SK-N-SH (cell line): ENCODE results near the gene INS. TPM values are rescaled to one million over a fixed set of nuclear protein-coding genes. Genes with fewer than 3 reads are reported as not detected.

Source experiments
- CTCF ChIA-PET: fragments of 300-600, 350-600 bp; formaldehyde crosslinking; extraction: SDS; loops from one replicate; lab custom pipeline; 2021; lab: Yijun Ruan, JAX
- POLR2A ChIA-PET: fragments of 350-600 bp; sonication (Branson Sonifier 250); formaldehyde crosslinking; extraction: SDS; loops from one replicate; lab custom pipeline; 2020; ENCODE audit warnings: antibody characterized with exemption, inconsistent platforms; lab: Yijun Ruan, JAX
- DNase-seq: peaks from one replicate; pipeline ENCODE4 v3.0.0; 2012
- H2AFZ ChIP-seq: fragments of 200-600 bp; sonication (generic); 2 replicates; pipeline ENCODE4 v1.8.1; 2016; ENCODE audit warnings: antibody characterized with exemption, mild to moderate bottlenecking, low read depth
- H3F3A ChIP-seq: fragments of 200-600 bp; sonication (generic); replicated peaks from 2 replicates; pipeline ENCODE3; 2016; ENCODE audit warnings: antibody characterized with exemption, mild to moderate bottlenecking; ENCODE audit not compliant: insufficient read depth
- H3K27ac ChIP-seq, 2 experiments: fragments of 200-500 bp in 1 of 2; fragments of 200-600 bp in 1 of 2; sonication (Bioruptor generic) in 1 of 2; sonication (generic), shearing (Covaris generic) in 1 of 2; 2 replicates each; pipeline versions ENCODE4 v1.5.1 to v1.6.1; 2014 to 2016; ENCODE audit warnings: low read depth in 2 of 2, inconsistent platforms in 1 of 2, low read length in 1 of 2, mild to moderate bottlenecking in 1 of 2, mixed read lengths in 1 of 2
- H3K27me3 ChIP-seq: fragments of 200-600 bp; sonication (generic), shearing (Covaris generic); 2 replicates; pipeline ENCODE4 v1.6.1; 2016; ENCODE audit warnings: mixed run types; ENCODE audit not compliant: insufficient read depth
- H3K36me3 ChIP-seq, 2 experiments: fragments of 200-500 bp in 1 of 2; fragments of 200-600 bp in 1 of 2; sonication (Bioruptor generic) in 1 of 2; sonication (generic) in 1 of 2; replicated peaks in 1 of 2; 2 replicates each; pipeline versions ENCODE3 to v1.5.1; 2014 to 2016; ENCODE audit warnings: low read length in 1 of 2, mild to moderate bottlenecking in 1 of 2; ENCODE audit not compliant: insufficient read depth in 2 of 2, control insufficient read depth in 1 of 2
- H3K4me1 ChIP-seq, 2 experiments: fragments of 200-500 bp in 1 of 2; fragments of 200-600 bp in 1 of 2; sonication (Bioruptor generic) in 1 of 2; sonication (generic), shearing (Covaris generic) in 1 of 2; 2 replicates each; pipeline versions ENCODE4 v1.5.1 to v1.6.1; 2014 to 2016; ENCODE audit warnings: low read depth in 1 of 2, low read length in 1 of 2, mixed run types in 1 of 2; ENCODE audit not compliant: insufficient read depth in 2 of 2, control insufficient read depth in 1 of 2
- H3K4me2 ChIP-seq: fragments of 200-600 bp; sonication (generic), shearing (Covaris generic); 2 replicates; pipeline ENCODE4 v1.6.1; 2017; ENCODE audit warnings: mixed run types
- H3K4me3 ChIP-seq, 2 experiments: fragments of 200-500 bp in 1 of 2; fragments of 200-600 bp in 1 of 2; sonication (Bioruptor generic) in 1 of 2; sonication (generic), shearing (Covaris generic) in 1 of 2; 2 replicates each; pipeline versions ENCODE4 v1.5.1 to v1.8.1; 2014 to 2016; ENCODE audit warnings: low read depth in 2 of 2, inconsistent platforms in 1 of 2, low read length in 1 of 2, mild to moderate bottlenecking in 1 of 2, mixed read lengths in 1 of 2, moderate library complexity in 1 of 2
- H3K79me2 ChIP-seq: fragments of 200-600 bp; sonication (generic); 2 replicates; pipeline ENCODE4 v1.8.1; 2017; ENCODE audit warnings: mild to moderate bottlenecking; ENCODE audit not compliant: insufficient read depth
- H3K9ac ChIP-seq: fragments of 200-600 bp; sonication (generic); 2 replicates; pipeline ENCODE4 v1.6.1; 2017; ENCODE audit warnings: mixed run types
- H3K9me2 ChIP-seq: fragments of 200-600 bp; sonication (generic); 2 replicates; pipeline ENCODE4 v1.6.1; 2017; ENCODE audit warnings: mixed run types
- H3K9me3 ChIP-seq: fragments of 200-600 bp; sonication (generic); 2 replicates; pipeline ENCODE4 v1.6.1; 2017; ENCODE audit warnings: mixed run types, mild to moderate bottlenecking, moderate library complexity
- H4K20me1 ChIP-seq: fragments of 200-600 bp; sonication (generic); 2 replicates; pipeline ENCODE4 v1.6.1; 2017; ENCODE audit warnings: mild to moderate bottlenecking, mixed run types; ENCODE audit not compliant: insufficient read depth
- CHD2 ChIP-seq: fragments of 150-350 bp; IDR thresholded peaks from 2 replicates; pipeline ENCODE4 v1.6.1; 2018; ENCODE audit warnings: low read length; ENCODE audit not compliant: partially characterized antibody
- ELF1 ChIP-seq: IDR thresholded peaks from 2 replicates; pipeline ENCODE4 v1.4.0; 2012
- EP300 ChIP-seq, 2 experiments: IDR thresholded peaks; 2 replicates each; pipeline versions ENCODE4 v1.4.0 to v1.6.1; 2012; ENCODE audit warnings: borderline replicate concordance in 1 of 2, low read depth in 1 of 2, low read length in 1 of 2
- EZH2phosphoT487 ChIP-seq: fragments of 200-600 bp; sonication (generic); IDR thresholded peaks from 2 replicates; pipeline ENCODE4 v1.6.1; 2017; ENCODE audit warnings: low read depth, mixed run types, mild to moderate bottlenecking, antibody characterized with exemption, moderate library complexity, borderline replicate concordance
- FOSL2 ChIP-seq: IDR thresholded peaks from 2 replicates; pipeline ENCODE4 v1.4.0; 2012; ENCODE audit warnings: low read depth, mild to moderate bottlenecking, moderate library complexity, borderline replicate concordance
- FOXM1 ChIP-seq: IDR thresholded peaks from 2 replicates; pipeline ENCODE4 v1.4.0; 2012; ENCODE audit warnings: low read depth, mild to moderate bottlenecking
- GATA2 ChIP-seq: sonication (generic); formaldehyde crosslinking; IDR thresholded peaks from 2 replicates; pipeline ENCODE4 v1.5.0; 2020; ENCODE audit warnings: mild to moderate bottlenecking, missing genetic modification reagents
- IRF3 ChIP-seq: fragments of 150-350 bp; IDR thresholded peaks from 2 replicates; pipeline ENCODE4 v1.6.1; 2016; ENCODE audit warnings: mild to moderate bottlenecking, low read depth, low read length
- MXI1 ChIP-seq: IDR thresholded peaks from 2 replicates; pipeline ENCODE4 v1.6.1; 2012; ENCODE audit warnings: mild to moderate bottlenecking, low read depth, low read length, improper control_type of control experiment
- NFIC ChIP-seq: IDR thresholded peaks from 2 replicates; pipeline ENCODE4 v1.4.0; 2012; ENCODE audit warnings: borderline replicate concordance
- RCOR1 ChIP-seq: fragments of 150-350 bp; IDR thresholded peaks from 2 replicates; pipeline ENCODE4 v1.6.1; 2017; ENCODE audit warnings: antibody characterized with exemption, low read length
- RFX5 ChIP-seq: IDR thresholded peaks from 2 replicates; pipeline ENCODE4 v1.6.1; 2012; ENCODE audit warnings: mild to moderate bottlenecking, improper control_type of control experiment, low read length
- RXRA ChIP-seq: IDR thresholded peaks from 2 replicates; pipeline ENCODE4 v1.4.0; 2012; ENCODE audit warnings: low read depth, mild to moderate bottlenecking, borderline replicate concordance
- SIN3A ChIP-seq: IDR thresholded peaks from 2 replicates; pipeline ENCODE4 v1.6.1; 2012; ENCODE audit warnings: low read depth, mild to moderate bottlenecking, low read length, moderate library complexity, borderline replicate concordance
- SMC3 ChIP-seq: IDR thresholded peaks from 2 replicates; pipeline ENCODE4 v1.6.1; 2012; ENCODE audit warnings: low read depth, low read length, improper control_type of control experiment
- TCF12 ChIP-seq: IDR thresholded peaks from 2 replicates; pipeline ENCODE4 v1.4.0; 2012
- TEAD4 ChIP-seq: IDR thresholded peaks from 2 replicates; pipeline ENCODE4 v1.4.0; 2012; ENCODE audit warnings: mild to moderate bottlenecking, borderline replicate concordance; ENCODE audit not compliant: insufficient read depth
- WGBS: methylation state at CpG from one replicate; pipeline ENCODE4 v1.1.6; 2017; ENCODE audit warnings: low lambda C conversion rate; 5-methylcytosine and 5-hydroxymethylcytosine counted together
- polyA plus RNA-seq, 3 experiments: library from polyadenylated mRNA; depleted of rRNA; stranded (reverse); fragments of >200 nt; gene quantifications; 2 replicates each; pipeline ENCODE4 v1.2.3, GENCODE V29; 2012
- TF ChIP-seq, protein P1 (sequence below): IDR thresholded peaks from 2 replicates; pipeline ENCODE4 v1.6.1; 2012; ENCODE audit warnings: mild to moderate bottlenecking, low read depth, low read length, moderate library complexity
- TF ChIP-seq, protein P2 (sequence below): IDR thresholded peaks from 2 replicates; pipeline ENCODE4 v1.4.0; 2012; ENCODE audit warnings: low read depth
- TF ChIP-seq, protein P3 (sequence below): IDR thresholded peaks from 2 replicates; pipeline ENCODE4 v1.4.0; 2012; ENCODE audit warnings: low read depth, borderline replicate concordance

Gene INS
- polyA plus RNA-seq, 1 of the 3 experiments (the other 2 are of a cell fraction) = not detected

GRCh38 chr11:2148595-2148994 lies 12.4 kb downstream of the INS start:
- Histone ChIP-seq H3K9me3 (no peaks in the 10 kb centered on the region), H3K36me3 (no peaks in the 10 kb centered on the region), H3K9me2 (no peaks in the 10 kb centered on the region), H3K27ac (no peak overlapping the region), H3K9ac (no peak overlapping the region), H3F3A (no peaks in the 10 kb centered on the region), H4K20me1 (0 out of 2 replicates have a peak, but pooled peaks cover 3% of the 10 kb centered on the region), H3K4me2 (no peak overlapping the region), H3K79me2 (no peaks in the 10 kb centered on the region), H3K4me3 (no peak overlapping the region), H3K4me1 (peaks cover 0 to 19% of the 10 kb centered on the region in 2 experiments; a peak in 1 of 4 replicates), H3K27me3 (peaks cover 50% of the 10 kb centered on the region), H2AFZ (no peak overlapping the region)
- WGBS = 42% methylated on average over 5 of the region's 5 CpGs
- POLR2A ChIA-PET = no interaction called here
- CTCF ChIA-PET = interaction anchor here (0.9 to 25.3 kb wide), 18 partner anchors 8 to 507 kb away, joined by 3 to 1098 read pairs (median 58); partner anchors contain the start of genes IGF2, MRPL23, SYT8 and TH
- no peak for TF ChIP-seq MXI1
- TF ChIP-seq EP300 (IDR thresholded peaks at IDR 0.05; ENCODE audit: borderline replicate concordance in 1 of 2, low read depth in 1 of 2, low read length in 1 of 2) = no peak
- TF ChIP-seq RCOR1 = no peak
- no peak for TF ChIP-seq TCF12
- TF ChIP-seq GATA2 = no peak
- TF ChIP-seq SIN3A = no peak
- TF ChIP-seq TEAD4 = no peak
- no peak for TF ChIP-seq EZH2phosphoT487
- TF ChIP-seq CHD2 = no peak
- TF ChIP-seq NFIC = no peak
- TF ChIP-seq IRF3 = no peak
- no peak for TF ChIP-seq FOSL2
- no peak for TF ChIP-seq ELF1
- TF ChIP-seq RFX5 = no peak
- no peak for DNase-seq

DNA sequence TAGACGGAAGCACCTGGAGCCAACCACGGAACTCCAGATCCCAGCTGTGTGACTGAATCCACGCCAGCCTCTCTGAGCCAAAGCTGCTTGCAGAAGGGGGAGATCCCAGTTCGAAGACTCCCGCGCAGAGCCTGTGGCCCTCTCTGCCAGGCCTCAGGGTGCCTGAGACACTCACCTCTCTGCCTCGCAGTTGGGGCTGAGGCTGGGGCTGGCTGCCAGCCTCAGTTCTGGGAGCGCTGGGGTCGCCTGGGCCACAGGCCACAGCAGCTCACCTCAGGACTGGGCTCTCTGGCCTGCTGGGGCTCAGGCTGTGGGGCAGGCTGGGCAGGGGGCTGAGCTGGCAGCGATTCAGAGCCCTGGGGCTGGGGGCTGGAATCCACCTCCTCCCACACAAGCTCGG lies 13.6 kb downstream of the INS start:
- DNase-seq = no peak
- Histone ChIP-seq H3K79me2 (no peaks in the 10 kb centered on the region), H3K27ac (no peak overlapping the region), H3K36me3 (no peaks in the 10 kb centered on the region), H4K20me1 (0 out of 2 replicates have a peak, but pooled peaks cover 3% of the 10 kb centered on the region), H3K9me3 (no peaks in the 10 kb centered on the region), H3F3A (peaks cover under 1% of the 10 kb centered on the region), H3K4me1 (peaks cover 0 to 19% of the 10 kb centered on the region in 2 experiments; a peak in 1 of 4 replicates), H3K27me3 (peaks cover 60% of the 10 kb centered on the region), H3K4me3 (no peak overlapping the region), H3K9me2 (no peaks in the 10 kb centered on the region), H3K9ac (no peak overlapping the region), H3K4me2 (no peak overlapping the region), H2AFZ (no peak overlapping the region)
- POLR2A ChIA-PET = no interaction called here
- TF ChIP-seq ELF1 (no peak), SMC3 (no peak), FOSL2 (no peak), GATA2 (no peak), SIN3A (no peak), FOXM1 (no peak), RCOR1 (no peak), EZH2phosphoT487 (no peak), TEAD4 (no peak), CHD2 (no peak), RXRA (no peak), MXI1 (no peak), NFIC (no peak)
- TF ChIP-seq, protein P1, sequence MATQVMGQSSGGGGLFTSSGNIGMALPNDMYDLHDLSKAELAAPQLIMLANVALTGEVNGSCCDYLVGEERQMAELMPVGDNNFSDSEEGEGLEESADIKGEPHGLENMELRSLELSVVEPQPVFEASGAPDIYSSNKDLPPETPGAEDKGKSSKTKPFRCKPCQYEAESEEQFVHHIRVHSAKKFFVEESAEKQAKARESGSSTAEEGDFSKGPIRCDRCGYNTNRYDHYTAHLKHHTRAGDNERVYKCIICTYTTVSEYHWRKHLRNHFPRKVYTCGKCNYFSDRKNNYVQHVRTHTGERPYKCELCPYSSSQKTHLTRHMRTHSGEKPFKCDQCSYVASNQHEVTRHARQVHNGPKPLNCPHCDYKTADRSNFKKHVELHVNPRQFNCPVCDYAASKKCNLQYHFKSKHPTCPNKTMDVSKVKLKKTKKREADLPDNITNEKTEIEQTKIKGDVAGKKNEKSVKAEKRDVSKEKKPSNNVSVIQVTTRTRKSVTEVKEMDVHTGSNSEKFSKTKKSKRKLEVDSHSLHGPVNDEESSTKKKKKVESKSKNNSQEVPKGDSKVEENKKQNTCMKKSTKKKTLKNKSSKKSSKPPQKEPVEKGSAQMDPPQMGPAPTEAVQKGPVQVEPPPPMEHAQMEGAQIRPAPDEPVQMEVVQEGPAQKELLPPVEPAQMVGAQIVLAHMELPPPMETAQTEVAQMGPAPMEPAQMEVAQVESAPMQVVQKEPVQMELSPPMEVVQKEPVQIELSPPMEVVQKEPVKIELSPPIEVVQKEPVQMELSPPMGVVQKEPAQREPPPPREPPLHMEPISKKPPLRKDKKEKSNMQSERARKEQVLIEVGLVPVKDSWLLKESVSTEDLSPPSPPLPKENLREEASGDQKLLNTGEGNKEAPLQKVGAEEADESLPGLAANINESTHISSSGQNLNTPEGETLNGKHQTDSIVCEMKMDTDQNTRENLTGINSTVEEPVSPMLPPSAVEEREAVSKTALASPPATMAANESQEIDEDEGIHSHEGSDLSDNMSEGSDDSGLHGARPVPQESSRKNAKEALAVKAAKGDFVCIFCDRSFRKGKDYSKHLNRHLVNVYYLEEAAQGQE = no peak
- TF ChIP-seq, protein P2, sequence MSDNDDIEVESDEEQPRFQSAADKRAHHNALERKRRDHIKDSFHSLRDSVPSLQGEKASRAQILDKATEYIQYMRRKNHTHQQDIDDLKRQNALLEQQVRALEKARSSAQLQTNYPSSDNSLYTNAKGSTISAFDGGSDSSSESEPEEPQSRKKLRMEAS = no peak
- TF ChIP-seq, protein P3, sequence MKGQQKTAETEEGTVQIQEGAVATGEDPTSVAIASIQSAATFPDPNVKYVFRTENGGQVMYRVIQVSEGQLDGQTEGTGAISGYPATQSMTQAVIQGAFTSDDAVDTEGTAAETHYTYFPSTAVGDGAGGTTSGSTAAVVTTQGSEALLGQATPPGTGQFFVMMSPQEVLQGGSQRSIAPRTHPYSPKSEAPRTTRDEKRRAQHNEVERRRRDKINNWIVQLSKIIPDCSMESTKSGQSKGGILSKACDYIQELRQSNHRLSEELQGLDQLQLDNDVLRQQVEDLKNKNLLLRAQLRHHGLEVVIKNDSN = no peak
- 73% methylated on average over 6 of the region's 11 CpGs for WGBS
- CTCF ChIA-PET = interaction anchor here (0.8 to 25.3 kb wide), 11 partner anchors 9 to 506 kb away, joined by 3 to 1098 read pairs (median 73); partner anchors contain the start of genes MRPL23, SYT8 and TNNI2
